ENCODE results near the gene CFAP410.

- TF ChIP-seq CTCF (IDR thresholded peaks at IDR 0.05; ENCODE audit: low read length) (no peak), EZH2phosphoT487 (IDR thresholded peaks at IDR 0.05; ENCODE audit: low read length) (no peak)
Measured at GRCh38 chr21:44352253-44352860, 13.2 kb upstream of the CFAP410 start.

Data from MM.1S (cell line).